GM12878 (cell line): ENCODE results near the gene VCAN. TPM values are rescaled to one million over a fixed set of nuclear protein-coding genes. Genes with fewer than 3 reads are reported as not detected.

ENCODE experiments used
- ATAC-seq: fragments of 200-7000 bp; cut with Tn5 transposase; 3 replicates; pipeline ENCODE4 v1.9.1; 2020; ENCODE audit warnings: mild to moderate bottlenecking, moderate library complexity
- BruUV-seq: library from RNA; stranded (reverse); fragments of 400-500 nt; replicated peaks from 2 replicates; lab custom pipeline; 2021; lab: Mats Ljungman, UMichigan
- CTCF ChIA-PET: fragments of 300-600 bp; sonication (Branson Sonifier 250); formaldehyde crosslinking; extraction: SDS; loops from one replicate; lab custom pipeline; 2021; ENCODE audit warnings: inconsistent platforms; lab: Yijun Ruan, JAX
- POLR2A ChIA-PET: fragments of 350-600 bp; formaldehyde crosslinking; extraction: SDS; loops from one replicate; lab custom pipeline; 2021; ENCODE audit warnings: inconsistent platforms; lab: Charles Lee
- RAD21 ChIA-PET: fragments of 300-600 bp; sonication (Branson Sonifier 250); formaldehyde crosslinking; loops from one replicate; lab custom pipeline; 2023; ENCODE audit warnings: antibody characterized with exemption; ENCODE audit not compliant: unreplicated experiment; lab: Charles Lee
- SMC1A ChIA-PET: fragments of 300-600 bp; sonication (Branson Sonifier 250); formaldehyde crosslinking; loops from one replicate; lab custom pipeline; 2023; ENCODE audit not compliant: unreplicated experiment, uncharacterized antibody; lab: Charles Lee
- DNase-seq: peaks from one replicate; pipeline ENCODE4 v3.0.0-alpha.2; 2011; ENCODE audit warnings: low read depth, low spot score
- FAIRE-seq: peaks from 3 replicates; lab custom pipeline; 2011; peaks lifted over from hg19 to GRCh38; lab: Jason Lieb, UNC
- H2AFZ ChIP-seq: 2 replicates; pipeline ENCODE4 v1.6.0; 2011; ENCODE audit warnings: low read depth, low read length, control low read depth; ENCODE audit not compliant: control insufficient read depth
- H3K27ac ChIP-seq: 2 replicates; pipeline ENCODE4 v1.5.1; 2011; ENCODE audit warnings: control low read depth; ENCODE audit not compliant: control insufficient read depth, insufficient read depth
- H3K27me3 ChIP-seq, 2 experiments: replicated peaks in 1 of 2; 2 replicates each; pipeline versions ENCODE4 v1.6.0 to v1.6.1; 2011; ENCODE audit warnings: low read length in 1 of 2; ENCODE audit not compliant: control insufficient read depth in 2 of 2, insufficient read depth in 2 of 2
- H3K36me3 ChIP-seq, 2 experiments: 2 replicates each; pipeline ENCODE4 v1.5.1; 2011; ENCODE audit warnings: low read length in 1 of 2; ENCODE audit not compliant: control insufficient read depth in 2 of 2, insufficient read depth in 2 of 2
- H3K4me1 ChIP-seq: 2 replicates; pipeline ENCODE4 v1.6.1; 2011; ENCODE audit warnings: mild to moderate bottlenecking, low read length, moderate library complexity, mixed read lengths; ENCODE audit not compliant: control insufficient read depth, insufficient read depth
- H3K4me2 ChIP-seq: 2 replicates; pipeline ENCODE4 v1.6.0; 2011; ENCODE audit warnings: control low read depth; ENCODE audit not compliant: control insufficient read depth, insufficient read depth
- H3K4me3 ChIP-seq: fragments of 200-600 bp; sonication (generic); 2 replicates; pipeline ENCODE4 v1.5.1; 2016
- H3K79me2 ChIP-seq: 2 replicates; pipeline ENCODE4 v1.6.0; 2011; ENCODE audit warnings: low read length; ENCODE audit not compliant: control insufficient read depth, insufficient read depth
- H3K9ac ChIP-seq: 2 replicates; pipeline ENCODE4 v1.8.0; 2011; ENCODE audit warnings: low read length, control low read depth, mixed read lengths; ENCODE audit not compliant: control insufficient read depth, insufficient read depth
- H3K9me3 ChIP-seq: replicated peaks from 3 replicates; pipeline ENCODE4 v1.5.1; 2011; ENCODE audit warnings: mild to moderate bottlenecking, low read length; ENCODE audit not compliant: control insufficient read depth, insufficient read depth
- H4K20me1 ChIP-seq: 2 replicates; pipeline ENCODE4 v1.6.0; 2011; ENCODE audit not compliant: control insufficient read depth, insufficient read depth
- ASH2L ChIP-seq: fragments of 300-600, 200-600 bp; sonication (generic); IDR thresholded peaks from 2 replicates; pipeline ENCODE4 v1.6.1; 2017; ENCODE audit warnings: low read depth, mild to moderate bottlenecking, borderline replicate concordance
- ESRRA ChIP-seq: IDR thresholded peaks from 2 replicates; pipeline ENCODE4 v1.6.1; 2012; ENCODE audit warnings: mild to moderate bottlenecking, low read length, improper control_type of control experiment
- IRF3 ChIP-seq: fragments of 450-650 bp; IDR thresholded peaks from 2 replicates; pipeline ENCODE4 v1.6.1; 2014; ENCODE audit warnings: mild to moderate bottlenecking
- KLF5 ChIP-seq: fragments of 450-650 bp; IDR thresholded peaks from 2 replicates; pipeline ENCODE4 v1.6.1; 2014; ENCODE audit warnings: mild to moderate bottlenecking; ENCODE audit not compliant: partially characterized antibody
- NFYB ChIP-seq: IDR thresholded peaks from 2 replicates; pipeline ENCODE4 v1.6.1; 2011; ENCODE audit warnings: low read depth, mild to moderate bottlenecking, low read length, improper control_type of control experiment, moderate library complexity; ENCODE audit not compliant: insufficient read depth
- SMC3 ChIP-seq: IDR thresholded peaks from 2 replicates; pipeline ENCODE4 v1.6.1; 2011; ENCODE audit warnings: low read length, improper control_type of control experiment, borderline replicate concordance
- SPI1 ChIP-seq: IDR thresholded peaks from 2 replicates; pipeline ENCODE4 v1.6.1; 2011; ENCODE audit warnings: low read depth, mild to moderate bottlenecking, low read length, moderate library complexity, borderline replicate concordance; ENCODE audit not compliant: insufficient read depth
- SREBF2 ChIP-seq: IDR thresholded peaks from 2 replicates; pipeline ENCODE4 v1.6.1; 2012; ENCODE audit warnings: mild to moderate bottlenecking, low read length
- STAT3 ChIP-seq: IDR thresholded peaks from 2 replicates; pipeline ENCODE4 v1.6.1; 2011; ENCODE audit warnings: low read depth, low read length, improper control_type of control experiment
- TCF7 ChIP-seq: IDR thresholded peaks from 2 replicates; pipeline ENCODE4 v1.6.1; 2014; ENCODE audit warnings: antibody characterized with exemption, borderline replicate concordance
- USF1 ChIP-seq: IDR thresholded peaks from 2 replicates; pipeline ENCODE4 v1.6.1; 2011; ENCODE audit warnings: borderline replicate concordance, low read depth, mild to moderate bottlenecking, moderate library complexity, mixed read lengths, low read length; ENCODE audit not compliant: insufficient read depth; ENCODE audit errors: extremely low read length
- ZNF24 ChIP-seq: fragments of 450-650 bp; IDR thresholded peaks from 2 replicates; pipeline ENCODE4 v1.6.1; 2017; ENCODE audit warnings: antibody characterized with exemption, mild to moderate bottlenecking
- ZSCAN29 ChIP-seq: fragments of 450-650 bp; IDR thresholded peaks from 2 replicates; pipeline ENCODE4 v1.6.1; 2017; ENCODE audit warnings: mild to moderate bottlenecking, moderate library complexity
- WGBS: methylation state at CpG from one replicate; pipeline ENCODE4 v1.1.6; 2016; ENCODE audit warnings: low lambda C conversion rate; ENCODE audit not compliant: insufficient replicate concordance, insufficient coverage; ENCODE audit errors: missing lambda C conversion rate; 5-methylcytosine and 5-hydroxymethylcytosine counted together
- in situ Hi-C: fragments of 300-500 bp; cut with MboI; formaldehyde crosslinking; loops from 9 replicates; pipeline ENCODE4 v1.14.3; 2018; ENCODE audit warnings: mixed read lengths
- intact Hi-C: fragments of 100-400 bp; cut with micrococcal nuclease; formaldehyde crosslinking; loops from one replicate; pipeline ENCODE4 v1.14.2; 2022; ENCODE audit not compliant: unreplicated experiment
- polyA plus RNA-seq, 11 experiments: library from polyadenylated mRNA; depleted of rRNA in 4 of 11; unstranded in 6 of 11; stranded (reverse) in 5 of 11; fragments of >200 nt; fragmentation: Nextera tagmentation in 4 of 11; fragmentation: Illumina TruSeq in 1 of 11; extraction: Ambion mirVana in 4 of 11; extraction: Trizol in 1 of 11; gene quantifications; 1 replicate in 1 of 11; 2 replicates in 10 of 11; pipeline versions ENCODE4 v1.2.1 to v1.2.3, GENCODE V29; 2011 to 2016; ENCODE audit warnings: inconsistent platforms in 2 of 11, missing spikeins in 2 of 11, low read depth in 1 of 11
- total RNA-seq, 4 experiments: library from RNA; depleted of rRNA in 3 of 4; stranded (reverse); fragments of >200 nt in 3 of 4; fragmentation: Illumina TruSeq in 1 of 4; extraction: Trizol in 1 of 4; gene quantifications; 2 replicates each; pipeline versions ENCODE4 v1.2.1 to v1.2.3, GENCODE V29; 2013 to 2021
- TF ChIP-seq, protein P1 (sequence below): IDR thresholded peaks from 2 replicates; pipeline ENCODE4 v1.6.1; 2012; ENCODE audit warnings: improper control_type of control experiment, low read depth, low read length; ENCODE audit not compliant: insufficient replicate concordance
- TF ChIP-seq, protein P2 (sequence below): fragments of 450-650 bp; IDR thresholded peaks from 2 replicates; pipeline ENCODE4 v1.6.1; 2017; ENCODE audit warnings: low read depth, mild to moderate bottlenecking, moderate library complexity

The VCAN gene
- total and polyA plus RNA-seq, 10 of the 15 experiments (the other 5 are each of a cell fraction or from before 2014, with no cell fraction given) = 1.2 to 15.2 (median 4.5) TPM

DNA sequence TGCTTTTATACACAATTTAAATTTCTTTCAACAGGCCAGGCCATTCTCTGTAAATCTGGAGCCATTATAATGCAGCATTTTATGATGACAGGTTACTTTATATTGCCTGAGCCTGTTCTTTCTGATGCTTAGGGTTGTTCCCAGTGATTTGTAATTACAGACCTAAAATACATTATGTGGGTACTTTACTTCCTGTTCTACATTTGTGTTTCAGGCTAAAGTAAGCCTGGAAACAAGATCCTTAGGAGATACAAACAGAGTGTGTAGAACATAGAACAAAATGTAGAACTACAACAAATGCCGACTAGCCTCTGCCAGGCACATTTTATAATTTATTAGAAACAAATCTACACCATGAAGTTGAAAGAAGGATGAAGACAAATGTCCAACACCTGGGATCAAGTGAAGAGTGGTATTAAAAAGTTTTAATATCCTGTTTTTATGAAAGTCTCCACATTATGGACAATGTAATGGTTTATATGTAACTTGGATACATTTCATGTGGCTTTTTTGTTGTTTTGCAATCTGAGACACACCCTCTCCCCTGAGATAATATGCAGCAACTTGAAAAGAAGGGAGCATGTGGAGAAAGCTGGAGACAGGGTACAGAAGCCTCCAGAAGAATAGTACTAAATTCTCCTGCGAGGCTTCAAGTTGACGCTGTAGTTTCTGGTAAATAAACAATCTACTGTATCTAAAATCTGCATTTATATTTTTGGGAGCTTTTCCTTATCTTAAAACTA is 46.9 kb downstream of the VCAN start:
- no peak overlapping the region for H3K27ac ChIP-seq
- in situ Hi-C loops (no loop called here), intact Hi-C loops (no loop called here)
- no peaks in the 10 kb centered on the region for H3K4me1 ChIP-seq
- ChIA-PET RAD21 (no interaction called here), SMC1A (interaction anchor here (0.5 to 1.4 kb wide), 2 partner anchors 9 to 405 kb away, joined by 3 to 5 read pairs; no protein-coding TSS in a partner anchor), POLR2A (no interaction called here), CTCF (no interaction called here)
- no peak overlapping the region for H3K9ac ChIP-seq
- DNase-seq = no peak
- FAIRE-seq = no peak
- 84% methylated on average over 3 of the region's 3 CpGs for WGBS
- ATAC-seq = no peak
- no peaks in the 10 kb centered on the region for H4K20me1 ChIP-seq
- H3K79me2 ChIP-seq = no peaks in the 10 kb centered on the region
- H3K27me3 ChIP-seq = 0 out of 4 replicates have a peak, but pooled peaks cover 0 to 2% of the 10 kb centered on the region in 2 experiments
- no peak overlapping the region for H3K4me3 ChIP-seq
- H2AFZ ChIP-seq = no peak overlapping the region
- H3K4me2 ChIP-seq = no peak overlapping the region
- H3K9me3 ChIP-seq = no peaks in the 10 kb centered on the region
- no peaks in the 10 kb centered on the region for H3K36me3 ChIP-seq
- no TSS peak for BruUV-seq
- TF ChIP-seq ESRRA (no peak), IRF3 (no peak), ZSCAN29 (no peak), TCF7 (no peak), NFYB (no peak), ASH2L (no peak), STAT3 (no peak), KLF5 (no peak), SPI1 (no peak), SREBF2 (no peak), SMC3 (no peak), USF1 (no peak), ZNF24 (no peak)
- TF ChIP-seq, protein P1, sequence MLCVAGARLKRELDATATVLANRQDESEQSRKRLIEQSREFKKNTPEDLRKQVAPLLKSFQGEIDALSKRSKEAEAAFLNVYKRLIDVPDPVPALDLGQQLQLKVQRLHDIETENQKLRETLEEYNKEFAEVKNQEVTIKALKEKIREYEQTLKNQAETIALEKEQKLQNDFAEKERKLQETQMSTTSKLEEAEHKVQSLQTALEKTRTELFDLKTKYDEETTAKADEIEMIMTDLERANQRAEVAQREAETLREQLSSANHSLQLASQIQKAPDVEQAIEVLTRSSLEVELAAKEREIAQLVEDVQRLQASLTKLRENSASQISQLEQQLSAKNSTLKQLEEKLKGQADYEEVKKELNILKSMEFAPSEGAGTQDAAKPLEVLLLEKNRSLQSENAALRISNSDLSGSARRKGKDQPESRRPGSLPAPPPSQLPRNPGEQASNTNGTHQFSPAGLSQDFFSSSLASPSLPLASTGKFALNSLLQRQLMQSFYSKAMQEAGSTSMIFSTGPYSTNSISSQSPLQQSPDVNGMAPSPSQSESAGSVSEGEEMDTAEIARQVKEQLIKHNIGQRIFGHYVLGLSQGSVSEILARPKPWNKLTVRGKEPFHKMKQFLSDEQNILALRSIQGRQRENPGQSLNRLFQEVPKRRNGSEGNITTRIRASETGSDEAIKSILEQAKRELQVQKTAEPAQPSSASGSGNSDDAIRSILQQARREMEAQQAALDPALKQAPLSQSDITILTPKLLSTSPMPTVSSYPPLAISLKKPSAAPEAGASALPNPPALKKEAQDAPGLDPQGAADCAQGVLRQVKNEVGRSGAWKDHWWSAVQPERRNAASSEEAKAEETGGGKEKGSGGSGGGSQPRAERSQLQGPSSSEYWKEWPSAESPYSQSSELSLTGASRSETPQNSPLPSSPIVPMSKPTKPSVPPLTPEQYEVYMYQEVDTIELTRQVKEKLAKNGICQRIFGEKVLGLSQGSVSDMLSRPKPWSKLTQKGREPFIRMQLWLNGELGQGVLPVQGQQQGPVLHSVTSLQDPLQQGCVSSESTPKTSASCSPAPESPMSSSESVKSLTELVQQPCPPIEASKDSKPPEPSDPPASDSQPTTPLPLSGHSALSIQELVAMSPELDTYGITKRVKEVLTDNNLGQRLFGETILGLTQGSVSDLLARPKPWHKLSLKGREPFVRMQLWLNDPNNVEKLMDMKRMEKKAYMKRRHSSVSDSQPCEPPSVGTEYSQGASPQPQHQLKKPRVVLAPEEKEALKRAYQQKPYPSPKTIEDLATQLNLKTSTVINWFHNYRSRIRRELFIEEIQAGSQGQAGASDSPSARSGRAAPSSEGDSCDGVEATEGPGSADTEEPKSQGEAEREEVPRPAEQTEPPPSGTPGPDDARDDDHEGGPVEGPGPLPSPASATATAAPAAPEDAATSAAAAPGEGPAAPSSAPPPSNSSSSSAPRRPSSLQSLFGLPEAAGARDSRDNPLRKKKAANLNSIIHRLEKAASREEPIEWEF = no peak
- TF ChIP-seq, protein P2, sequence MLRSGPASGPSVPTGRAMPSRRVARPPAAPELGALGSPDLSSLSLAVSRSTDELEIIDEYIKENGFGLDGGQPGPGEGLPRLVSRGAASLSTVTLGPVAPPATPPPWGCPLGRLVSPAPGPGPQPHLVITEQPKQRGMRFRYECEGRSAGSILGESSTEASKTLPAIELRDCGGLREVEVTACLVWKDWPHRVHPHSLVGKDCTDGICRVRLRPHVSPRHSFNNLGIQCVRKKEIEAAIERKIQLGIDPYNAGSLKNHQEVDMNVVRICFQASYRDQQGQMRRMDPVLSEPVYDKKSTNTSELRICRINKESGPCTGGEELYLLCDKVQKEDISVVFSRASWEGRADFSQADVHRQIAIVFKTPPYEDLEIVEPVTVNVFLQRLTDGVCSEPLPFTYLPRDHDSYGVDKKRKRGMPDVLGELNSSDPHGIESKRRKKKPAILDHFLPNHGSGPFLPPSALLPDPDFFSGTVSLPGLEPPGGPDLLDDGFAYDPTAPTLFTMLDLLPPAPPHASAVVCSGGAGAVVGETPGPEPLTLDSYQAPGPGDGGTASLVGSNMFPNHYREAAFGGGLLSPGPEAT = no peak
